CD4-positive, alpha-beta T cell treated with Interleukin-4 for 4 hours (primary cell): ENCODE measurements around the gene VPS33A.
"Not testable (repeated sequence)": the region's sequence is repeated elsewhere in the genome, so short reads cannot be mapped to it uniquely, and the experiment has no call there.

Experiments
- DNase-seq: peaks from one replicate; pipeline ENCODE4 v3.0.0-alpha.2; 2020

VPS33A gene

DNA sequence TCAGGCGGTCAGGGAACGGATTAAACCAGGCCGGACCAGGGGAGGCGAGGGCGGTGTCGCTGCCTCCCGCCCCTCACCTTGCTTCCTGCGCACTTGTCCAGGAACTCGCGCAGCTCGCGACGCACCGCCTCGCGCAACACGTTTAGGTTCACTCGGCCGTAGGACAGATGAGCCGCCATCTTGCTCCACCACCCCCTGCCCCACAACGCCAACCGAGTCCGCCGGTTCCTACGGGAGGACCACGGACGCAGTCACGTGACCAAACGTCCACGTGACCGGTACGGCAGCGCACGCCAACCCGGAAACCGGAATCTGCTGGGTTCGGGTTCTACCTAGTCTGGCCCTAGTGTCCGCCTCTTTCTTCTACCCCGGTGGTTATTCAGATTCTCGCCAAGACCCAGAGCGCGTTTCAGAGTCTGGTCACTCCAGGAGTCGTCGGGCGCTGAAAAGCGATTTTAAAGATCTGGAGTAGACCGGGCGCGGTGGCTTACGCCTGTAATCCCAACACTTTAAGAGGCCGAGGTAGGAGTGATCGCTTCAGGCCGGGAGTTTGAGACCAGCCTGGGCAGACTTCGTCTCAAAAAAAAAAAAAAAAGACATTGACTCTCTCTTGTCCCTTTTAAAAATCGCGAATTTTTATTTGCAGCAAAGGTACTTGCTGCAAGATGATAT, at the start of gene VPS33A:
Gene VPS33A (minus strand): TSS at position 265 of the 672 bp plus-strand sequence. CDS start 86 bp downstream, at position 179.
- peak; percentile 93 for DNase-seq

DNA sequence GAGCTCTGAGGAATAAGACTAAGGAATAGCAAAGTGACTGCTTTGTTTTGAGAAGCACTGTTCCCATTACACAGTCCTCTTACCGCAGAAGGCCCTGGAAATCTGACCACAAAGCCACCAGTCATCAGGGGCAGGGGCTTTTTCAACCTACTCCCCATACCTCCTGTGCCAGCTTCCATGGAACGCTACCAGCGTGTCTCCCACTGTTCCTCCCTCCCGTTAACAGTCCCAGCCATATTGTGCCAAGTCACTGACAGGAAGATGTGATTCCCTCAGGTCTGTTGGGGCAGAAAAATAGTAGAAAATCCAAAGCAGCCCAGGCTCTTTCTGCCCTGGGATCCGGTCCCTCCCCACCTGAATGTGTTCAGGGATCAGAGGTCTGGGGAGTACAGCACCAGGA, 46.6 kb upstream of the VPS33A start:
- DNase-seq, result no peak

DNA sequence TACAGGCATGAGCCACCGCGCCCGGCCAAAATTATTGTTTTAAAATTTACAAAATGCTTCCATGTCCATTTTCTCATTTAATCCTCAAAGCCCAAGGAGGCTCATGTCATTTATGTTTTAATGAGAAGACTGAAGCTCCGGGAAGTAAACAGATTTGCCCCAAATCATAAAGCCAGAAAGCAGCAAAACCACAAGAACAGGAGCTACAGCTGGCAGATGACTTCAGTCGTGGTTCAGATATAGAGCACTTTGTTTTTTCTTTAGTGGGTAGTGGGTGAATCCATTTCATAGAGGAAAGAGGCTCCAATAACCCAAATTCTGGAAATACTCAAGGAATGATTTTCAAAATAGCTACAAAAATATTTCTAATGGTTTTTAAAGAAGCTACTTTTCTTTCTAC, 45.4 kb upstream of the VPS33A start:
- no peak for DNase-seq

- DNase-seq, result no peak
Measured at GRCh38 chr12:122310626-122311333, 44.5 kb upstream of the VPS33A start.

- no peak for DNase-seq
Measured at GRCh38 chr12:122309564-122310121, 43.3 kb upstream of the VPS33A start.

DNA sequence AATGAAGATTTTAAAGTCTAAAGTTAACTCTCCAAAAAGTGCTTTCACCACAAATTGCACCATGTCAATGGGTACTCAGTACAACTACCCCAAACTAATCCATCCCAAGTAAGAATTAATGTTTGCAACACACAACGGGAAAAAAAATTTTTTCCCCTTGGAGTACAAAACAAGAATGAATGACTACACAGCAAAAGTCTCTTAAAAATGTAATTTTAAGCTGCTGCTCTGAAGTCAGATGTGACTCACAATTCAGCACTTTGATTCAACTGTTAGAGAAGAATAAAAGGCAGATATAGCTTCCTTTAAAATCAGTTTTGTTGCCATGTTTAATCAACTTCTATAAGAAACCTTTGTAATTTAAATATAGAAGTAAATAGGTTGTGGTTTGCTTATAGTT, 42.5 kb upstream of the VPS33A start:
- DNase-seq, result no peak

DNA sequence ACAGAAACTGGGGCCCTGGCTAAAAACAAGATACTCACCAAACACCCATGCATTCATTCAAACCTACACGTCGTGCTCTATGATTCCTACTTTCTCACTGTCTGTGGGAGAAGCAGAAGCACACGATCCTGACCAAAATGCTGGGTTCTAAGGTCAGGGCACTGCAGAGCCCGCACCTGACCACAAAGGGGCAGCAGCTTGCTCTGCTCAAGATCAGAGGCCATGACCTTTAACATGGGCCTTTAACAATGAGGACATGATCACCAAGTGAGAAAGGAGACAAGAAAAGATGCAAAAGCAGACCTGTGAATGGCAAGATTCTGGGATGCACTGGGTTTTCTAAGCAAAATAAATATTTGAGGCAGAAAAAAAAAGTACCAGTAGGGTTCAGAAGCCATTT, 40.1 kb upstream of the VPS33A start:
- no peak for DNase-seq

DNA sequence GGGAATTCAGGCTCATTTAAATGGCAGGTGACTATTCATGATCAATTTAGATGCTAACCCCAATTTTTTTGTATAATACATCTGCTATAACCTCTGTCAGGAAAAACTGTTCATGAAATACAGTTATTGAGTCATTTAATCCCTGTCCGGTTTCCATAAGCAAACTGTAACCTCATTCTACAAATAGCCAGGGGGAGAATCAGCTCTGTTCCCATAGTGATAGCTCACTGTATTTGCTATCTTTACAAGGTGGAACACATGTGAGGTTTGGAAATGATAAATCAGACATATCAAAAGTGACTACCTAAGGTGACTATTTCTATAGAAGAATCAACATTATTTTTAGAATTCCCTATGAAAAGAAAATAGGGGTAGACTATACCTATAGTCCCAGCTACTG, 38.6 kb upstream of the VPS33A start:
- no peak for DNase-seq

GRCh38 chr12:122303068-122303467, 36.8 kb upstream of the VPS33A start:
- DNase-seq, result no peak

DNA sequence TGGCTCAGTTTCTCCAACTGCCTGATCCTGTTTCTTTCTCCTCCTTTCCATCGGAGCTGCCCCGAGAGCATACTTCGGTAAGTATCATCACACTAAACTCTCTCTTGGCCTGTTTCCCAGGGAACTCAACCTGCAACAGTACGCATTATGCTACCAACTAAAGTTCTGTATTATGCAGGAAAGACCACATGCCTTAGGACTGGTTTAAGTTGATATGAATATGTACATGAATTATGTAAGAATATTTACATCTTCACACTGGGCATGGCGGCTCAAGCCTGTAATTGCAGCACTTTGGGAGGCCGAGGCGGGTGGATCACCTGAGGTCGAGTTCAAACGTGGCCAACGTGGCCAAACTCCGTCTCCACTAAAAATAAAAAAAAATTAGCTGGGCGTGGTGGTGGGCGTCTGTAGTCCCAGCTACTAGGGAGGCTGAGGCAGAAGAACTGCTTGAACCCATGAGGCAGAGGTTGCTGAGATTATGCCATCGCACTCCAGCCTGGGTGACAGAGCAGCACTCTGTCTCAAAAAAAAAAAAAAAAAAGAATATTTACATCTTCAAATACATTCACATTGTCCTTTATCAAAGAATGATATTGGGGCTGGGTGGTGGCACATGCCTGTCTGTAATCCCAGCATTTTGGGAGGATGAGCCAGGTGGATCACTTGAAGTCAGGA, 31.9 kb upstream of the VPS33A start:
- DNase-seq, result no peak

- DNase-seq, result no peak
Measured at GRCh38 chr12:122297494-122297893, 31.2 kb upstream of the VPS33A start.

- no peak for DNase-seq
Measured at GRCh38 chr12:122295877-122296276, 29.6 kb upstream of the VPS33A start.

GRCh38 chr12:122293081-122293480, 26.8 kb upstream of the VPS33A start:
- DNase-seq, result no peak

- DNase-seq, result no peak
Measured at GRCh38 chr12:122291431-122291830, 25.1 kb upstream of the VPS33A start.

DNA sequence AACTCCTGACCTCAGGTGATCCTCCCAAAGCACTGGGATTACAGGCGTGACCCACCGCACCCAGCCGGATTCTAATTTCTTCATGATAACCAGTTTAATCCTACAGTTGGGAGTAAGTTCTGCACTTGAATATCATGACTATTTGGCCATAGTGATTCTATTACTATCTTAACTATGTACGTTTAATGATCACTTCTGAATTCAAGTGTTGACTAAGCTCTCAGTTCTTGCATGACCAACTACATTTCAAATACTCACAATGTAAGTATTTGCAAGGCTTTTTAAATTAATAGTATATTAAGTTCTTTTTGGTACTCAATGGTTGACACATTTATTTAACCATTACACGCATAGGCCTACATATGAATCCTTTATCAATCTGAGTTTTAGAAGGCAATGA, 17.4 kb upstream of the VPS33A start:
- DNase-seq, result no peak

DNA sequence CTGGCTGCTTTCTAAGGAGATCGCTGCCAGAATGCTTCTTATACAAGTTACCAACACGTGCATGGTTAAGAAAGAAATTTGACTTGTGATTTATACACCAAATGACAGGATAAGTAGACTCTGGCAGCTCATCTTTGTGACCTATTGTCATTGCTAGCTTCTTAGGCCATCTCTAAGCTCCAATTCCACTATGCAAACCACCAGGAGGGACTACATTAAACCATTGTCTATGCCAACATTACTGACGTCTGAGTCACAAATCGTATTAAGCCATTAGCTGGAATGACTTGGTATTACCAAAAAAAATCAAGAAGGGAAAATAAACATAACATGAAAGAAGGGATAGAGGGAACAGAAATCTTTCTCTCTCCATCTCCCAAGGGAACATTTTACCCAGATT, 15.8 kb upstream of the VPS33A start:
- no peak for DNase-seq

- DNase-seq, result no peak
Measured at GRCh38 chr12:122276242-122276641, 9.9 kb upstream of the VPS33A start.

- DNase-seq, result no peak
Measured at GRCh38 chr12:122275459-122275858, 9.2 kb upstream of the VPS33A start.

DNA sequence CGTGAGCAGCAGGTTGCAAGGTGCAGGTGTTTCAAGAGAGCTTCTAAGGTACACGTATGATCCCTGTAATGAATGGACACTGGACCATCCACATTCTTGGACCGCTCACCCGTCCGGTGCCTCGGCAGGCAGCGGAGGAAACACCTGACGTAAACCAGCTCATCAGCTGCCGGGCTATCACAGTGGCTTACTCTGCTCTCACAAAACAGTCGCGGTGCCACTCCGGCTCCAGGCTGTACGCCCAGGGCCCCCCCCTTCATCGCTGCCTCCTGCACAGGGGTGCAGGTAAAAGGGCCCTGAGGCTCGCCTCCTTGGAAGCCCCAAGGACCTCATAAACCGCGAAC, 436 bp downstream of the VPS33A start:
- no peak for DNase-seq

DNA sequence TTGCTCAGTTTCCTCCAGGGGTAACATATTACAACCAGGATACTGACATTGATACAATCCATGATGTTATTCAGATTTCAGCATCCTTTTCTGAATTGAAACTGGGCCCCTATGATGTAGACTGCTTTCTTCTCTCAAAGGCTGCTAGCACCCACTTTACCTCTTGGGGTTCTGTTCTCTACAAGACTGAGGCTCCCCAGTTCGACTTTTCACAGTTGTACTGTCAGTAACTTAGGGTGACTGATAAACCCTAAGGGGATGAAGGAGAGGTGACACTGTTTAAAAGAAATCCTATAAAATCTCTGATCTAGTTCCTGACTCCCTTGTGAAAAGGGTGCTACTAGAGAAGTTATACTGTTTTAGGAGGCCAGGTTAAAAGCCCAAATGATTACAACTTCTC, 818 bp downstream of the VPS33A start:
- peak; percentile 26 for DNase-seq

DNA sequence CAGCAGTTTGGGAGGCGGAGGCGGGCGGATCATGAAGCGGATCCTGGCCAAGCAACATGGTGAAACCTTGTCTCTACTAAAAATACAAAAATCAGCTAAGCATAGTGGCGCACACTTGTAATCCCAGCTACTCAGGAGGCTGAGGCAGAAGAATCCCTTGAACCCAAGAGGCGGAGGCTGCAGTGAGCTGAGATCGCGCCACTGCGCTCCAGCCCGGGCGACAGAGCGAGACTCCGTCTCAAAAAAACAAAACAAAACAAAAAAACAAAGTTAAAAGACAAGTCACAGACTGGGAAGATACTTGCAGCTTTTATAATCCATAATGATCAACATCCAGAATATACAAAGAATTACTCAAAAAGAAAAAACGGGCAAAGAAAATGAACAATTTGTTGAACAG, 5.6 kb downstream of the VPS33A start:
- not testable (repeated sequence) for DNase-seq

- DNase-seq, result not testable (repeated sequence)
Measured at GRCh38 chr12:122258939-122259338, 7.4 kb downstream of the VPS33A start.

DNA sequence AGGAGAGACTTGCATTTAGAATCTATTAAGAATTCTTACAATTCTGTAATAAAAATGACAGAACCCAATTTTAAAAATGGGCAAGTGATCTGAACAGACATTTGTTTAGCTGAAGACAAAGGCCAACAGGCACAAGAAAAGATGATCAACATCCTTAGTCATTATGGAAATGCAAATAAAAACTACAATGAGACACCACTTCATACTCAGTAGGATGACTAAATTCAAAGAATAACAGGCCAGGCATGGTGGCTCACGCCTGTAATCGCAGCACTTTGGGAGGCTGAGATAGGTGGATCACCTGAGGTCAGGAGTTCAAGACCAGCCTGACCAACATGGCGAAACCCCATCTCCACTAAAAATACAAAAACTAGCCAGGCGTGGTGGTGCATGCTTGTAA, 7.8 kb downstream of the VPS33A start:
- not testable (repeated sequence) for DNase-seq

DNA sequence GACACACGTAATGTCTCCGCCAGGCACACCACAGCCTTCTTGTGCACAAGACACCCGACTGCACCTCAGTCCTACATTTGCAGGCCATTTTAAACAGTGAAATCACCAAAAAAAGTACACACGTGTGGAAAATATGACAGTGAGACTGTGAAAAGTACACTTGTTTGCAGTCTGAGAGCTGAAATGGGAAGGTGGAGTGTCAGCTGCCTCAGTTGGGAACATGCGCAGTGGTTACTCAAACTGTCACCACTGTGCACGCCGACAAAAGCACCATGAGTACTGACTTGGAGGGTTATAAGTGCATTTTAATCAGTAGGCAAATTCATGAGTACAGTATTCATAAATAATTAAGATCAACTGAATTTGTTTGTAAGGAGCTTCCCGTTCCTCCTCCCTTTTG, 15.8 kb downstream of the VPS33A start:
- no peak for DNase-seq
